ENCODE results near the gene NELL1.
A peak's percentile ranks its signal among the peaks of the same experiment; 100 is the strongest.

NELL1 gene

DNA sequence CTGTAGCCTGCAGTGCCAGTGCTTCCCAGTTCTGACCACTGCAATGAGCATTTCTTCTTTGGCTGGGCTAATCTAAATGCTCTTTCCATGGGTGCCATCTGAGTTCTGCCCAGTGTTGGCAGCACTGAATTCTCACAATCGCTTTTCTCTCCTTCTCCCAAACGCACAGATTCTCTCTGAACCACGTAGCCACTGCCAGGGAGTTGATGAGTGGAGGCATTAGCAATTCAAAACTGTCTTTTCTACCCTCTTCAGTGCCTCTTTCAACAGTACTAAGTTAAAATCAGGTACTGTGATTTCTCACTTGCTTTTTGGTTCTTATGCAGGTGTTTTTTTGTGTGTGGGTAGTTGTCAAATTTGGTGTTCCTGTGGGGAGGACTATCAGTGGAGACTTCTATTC is 778.5 kb downstream of the NELL1 start:
- DNase-seq = no peak

DNA sequence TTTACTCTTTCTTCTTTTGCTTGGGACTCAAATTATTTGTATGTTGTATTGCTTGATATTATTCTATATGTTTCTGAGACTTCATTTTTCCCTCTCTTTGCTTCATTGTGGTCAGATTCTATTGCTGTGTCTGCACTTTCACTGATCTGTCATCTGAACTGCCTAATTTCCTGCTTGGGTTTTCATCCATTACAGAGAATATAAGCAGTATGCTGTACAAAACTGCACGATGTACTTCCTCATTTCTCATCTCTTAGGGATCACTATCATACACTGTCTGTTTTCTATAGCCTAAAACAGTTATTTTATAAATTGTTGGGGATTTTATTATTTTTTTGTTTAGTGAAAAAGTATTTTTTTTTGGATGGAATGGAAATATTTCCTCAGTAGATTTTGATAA is 786.8 kb downstream of the NELL1 start:
- no peak for DNase-seq

DNA sequence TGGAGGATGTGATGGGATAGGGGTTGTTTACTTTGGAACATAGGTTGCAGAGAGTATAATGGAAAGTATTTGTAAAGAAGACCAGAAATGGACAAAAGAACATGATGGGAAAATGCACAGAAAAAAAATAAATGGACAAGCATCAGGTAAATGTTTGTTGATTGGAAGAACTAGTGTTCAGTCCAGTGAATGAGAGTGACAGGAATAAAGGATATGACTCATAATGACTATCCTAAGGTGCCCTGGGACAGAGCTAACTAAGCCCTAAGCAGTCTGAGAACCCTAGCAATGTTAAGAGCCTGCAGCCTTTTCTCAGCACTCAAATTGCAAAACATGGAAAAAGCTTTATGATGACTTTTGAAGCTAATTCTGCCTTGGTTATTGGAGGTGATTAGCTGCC is 790.7 kb downstream of the NELL1 start:
- DNase-seq = no peak

DNA sequence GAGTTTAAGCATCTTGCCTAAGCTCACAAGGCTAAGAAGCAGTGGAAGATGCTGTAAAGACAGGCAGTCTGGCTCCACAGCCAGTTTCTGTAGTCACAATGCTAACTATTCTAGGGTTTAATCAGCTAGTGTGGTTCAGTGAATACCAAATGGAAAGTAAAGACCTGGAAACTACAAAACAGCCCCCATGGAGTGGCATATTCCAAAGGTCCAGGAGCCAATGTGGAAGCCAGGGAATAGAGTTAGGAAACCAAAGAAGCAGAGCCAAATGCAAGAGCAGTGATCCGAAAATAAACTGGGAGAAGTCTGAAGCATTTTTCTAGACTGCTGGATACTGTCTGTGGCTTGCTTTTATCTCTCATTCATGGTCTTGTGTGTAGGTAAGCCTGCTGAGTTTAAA is 792.3 kb downstream of the NELL1 start:
- DNase-seq = no peak

DNA sequence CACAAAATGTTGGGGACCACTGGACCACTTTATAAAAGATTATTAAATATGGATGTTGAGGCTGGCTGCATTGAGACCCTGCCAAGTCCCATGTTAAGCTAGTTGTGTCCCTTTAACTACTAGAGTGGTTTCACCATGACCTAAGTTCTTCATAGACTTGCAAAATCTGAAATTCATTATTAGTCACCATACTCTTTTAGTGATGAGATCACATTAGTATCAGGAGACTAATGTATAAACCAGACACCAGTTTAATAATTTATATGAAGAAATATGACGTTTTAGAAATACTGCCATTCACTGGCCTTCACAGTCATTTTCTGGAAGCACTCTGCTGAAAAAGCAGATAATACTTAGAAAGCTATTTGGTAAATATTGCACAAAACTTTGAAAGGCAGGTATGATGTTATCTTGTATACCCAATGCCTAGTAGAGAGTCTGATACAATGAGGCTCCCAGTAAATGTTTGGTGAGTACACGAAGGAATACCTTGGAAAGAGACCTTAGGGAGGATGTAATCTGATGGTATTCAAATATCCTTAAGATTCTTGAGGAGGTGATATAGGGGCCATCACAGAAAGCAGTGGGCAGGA is 795.3 kb downstream of the NELL1 start:
- no peak for DNase-seq

DNA sequence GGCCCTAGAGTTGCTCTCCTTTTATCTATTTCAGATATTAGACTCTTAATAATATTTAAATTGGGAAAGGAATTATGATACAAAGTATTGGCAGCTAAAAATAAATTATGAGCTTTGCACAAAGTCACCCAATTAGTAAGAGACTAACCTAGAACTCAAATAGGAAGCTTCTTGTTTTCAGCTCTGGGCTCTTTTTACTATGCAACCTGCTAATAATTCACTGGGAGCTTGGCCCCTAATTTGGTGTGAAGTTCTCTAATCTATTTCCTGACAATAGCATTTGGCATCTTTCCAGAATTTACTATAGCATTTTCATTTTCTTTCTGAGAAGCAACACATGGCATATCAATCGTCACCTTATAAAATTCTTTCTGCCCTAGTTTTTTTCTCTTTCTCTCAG is 795.8 kb downstream of the NELL1 start:
- no peak for DNase-seq

DNA sequence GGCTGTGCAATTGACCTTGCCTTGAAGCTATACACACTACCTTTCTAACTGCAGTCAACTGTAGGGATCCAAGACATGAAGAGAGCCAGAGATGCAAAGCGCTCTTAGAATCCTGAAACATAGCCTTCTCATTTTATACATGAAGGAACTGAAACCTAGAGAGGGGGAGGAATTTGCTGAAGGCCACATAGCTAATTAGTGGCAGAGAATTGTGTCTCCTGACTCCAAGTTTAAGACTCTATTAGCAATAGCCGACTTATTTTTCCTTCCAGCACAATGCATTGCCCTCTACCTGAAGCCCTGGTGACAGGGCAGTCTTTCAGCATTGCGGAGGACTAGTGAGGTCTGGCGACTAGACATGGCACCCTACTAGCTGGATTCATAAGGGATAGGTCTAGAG is 796.5 kb downstream of the NELL1 start:
- no peak for DNase-seq

DNA sequence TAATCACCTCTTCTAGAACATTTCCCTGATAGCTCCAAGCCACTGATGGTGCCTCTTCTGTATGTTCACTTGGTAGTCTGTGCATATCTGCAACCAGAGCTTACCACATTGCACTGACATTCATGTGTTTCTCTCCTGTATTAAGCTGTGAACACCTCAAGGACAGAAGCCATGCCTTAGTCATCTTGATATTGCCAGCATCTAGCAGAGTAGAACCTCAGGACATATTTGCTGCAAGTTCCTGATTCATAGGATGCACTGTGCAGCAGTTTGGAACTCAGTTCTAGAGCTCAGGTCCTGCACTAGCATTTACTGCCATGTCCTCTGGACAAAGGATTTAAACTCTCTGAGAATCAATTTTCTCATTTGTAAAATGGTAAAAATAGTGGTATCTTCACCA is 801.1 kb downstream of the NELL1 start:
- no peak for DNase-seq

DNA sequence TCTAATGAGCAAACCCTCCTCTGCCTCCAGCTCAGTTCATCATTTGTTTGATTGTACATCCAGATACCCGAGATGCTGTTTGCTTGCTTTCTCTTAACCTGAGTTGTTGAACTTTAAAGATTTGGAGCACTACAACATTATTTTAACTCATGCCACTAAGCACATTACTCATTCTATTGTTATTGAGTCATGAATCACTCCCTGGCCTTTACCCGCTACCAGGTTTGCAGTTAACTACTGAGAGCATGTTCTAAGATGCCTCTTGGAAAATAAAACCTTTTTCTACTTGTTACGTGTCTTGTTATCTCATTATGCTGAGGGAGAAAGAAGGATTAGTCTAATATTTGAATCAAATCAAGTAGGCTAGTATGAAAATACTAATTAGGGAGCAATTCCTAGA is 802.9 kb downstream of the NELL1 start:
- DNase-seq = no peak

DNA sequence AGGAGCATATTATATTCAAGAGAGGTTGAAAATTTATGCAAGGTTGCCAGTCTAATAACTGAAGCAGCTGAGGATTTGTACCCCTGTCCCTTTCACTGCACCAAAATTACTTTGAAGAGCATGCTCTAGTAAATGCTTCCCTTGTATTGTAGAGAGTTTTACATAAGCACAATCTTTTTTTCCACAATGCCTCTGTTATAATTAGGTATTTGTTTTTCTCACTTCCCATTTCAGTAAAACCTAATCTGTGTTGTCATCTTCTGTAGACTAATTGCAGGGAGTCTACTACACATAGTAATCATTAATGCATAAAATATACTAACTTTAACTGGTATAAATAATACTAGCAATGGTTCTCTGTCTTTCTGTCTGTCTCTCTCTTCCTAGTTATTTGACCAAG is 805.1 kb downstream of the NELL1 start:
- DNase-seq = no peak

DNA sequence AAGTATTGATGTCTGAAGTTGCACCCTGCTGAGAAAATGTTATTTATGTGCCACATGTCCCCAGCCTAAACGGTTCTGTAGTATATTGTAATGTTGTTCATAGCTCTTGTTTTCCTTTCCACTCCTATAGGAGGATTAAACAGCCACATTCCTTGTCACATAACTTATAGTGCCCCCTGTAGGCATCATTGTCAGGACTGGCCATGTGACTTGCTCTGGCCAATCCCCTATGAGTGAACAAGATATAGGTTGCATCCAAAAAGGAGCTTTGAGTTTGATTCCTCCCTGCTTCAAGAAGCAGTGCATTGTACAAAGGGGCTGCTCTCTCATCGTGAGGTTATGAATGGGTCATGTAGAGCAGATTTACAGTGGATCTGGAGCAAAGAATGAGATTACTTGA is 805.9 kb downstream of the NELL1 start:
- DNase-seq = no peak

DNA sequence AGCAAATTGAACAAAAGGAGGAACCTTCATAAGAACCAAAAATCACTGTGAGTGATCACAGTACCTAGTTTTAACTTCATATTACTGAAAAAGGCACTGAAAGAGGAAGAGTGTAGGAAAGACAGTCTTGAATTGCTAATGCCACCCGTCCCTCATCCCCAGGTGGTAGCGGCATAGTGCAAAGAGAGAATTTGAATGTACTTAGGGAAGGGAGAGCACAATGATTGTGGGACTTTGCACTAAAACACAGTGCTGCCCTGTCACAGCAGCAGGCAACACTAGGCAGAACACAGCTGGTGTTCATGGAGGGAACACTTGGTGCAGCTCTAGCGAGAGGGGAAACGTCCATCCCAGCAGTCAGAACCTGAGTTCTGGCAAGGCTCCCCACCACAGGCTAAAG is 807.2 kb downstream of the NELL1 start:
- DNase-seq = no peak

DNA sequence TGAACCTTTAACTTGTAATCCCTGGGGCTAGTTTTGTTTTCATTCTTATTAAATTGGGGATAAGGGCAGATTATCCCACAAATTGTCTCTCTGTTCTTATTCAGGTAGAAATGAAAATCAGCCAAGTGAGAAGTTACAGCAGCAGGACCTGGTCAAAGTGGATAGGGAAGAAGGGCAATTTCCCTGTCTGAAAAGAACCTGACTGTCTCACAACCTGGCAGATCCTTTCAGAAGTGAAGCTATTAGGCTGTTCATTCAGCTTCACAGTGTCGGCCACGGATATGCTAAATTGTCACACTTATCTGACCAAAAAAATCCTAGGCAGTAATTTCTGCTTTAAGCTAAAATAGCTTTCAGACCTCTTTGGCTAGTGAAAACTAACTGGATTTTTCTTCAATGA is 810.9 kb downstream of the NELL1 start:
- DNase-seq = no peak

DNA sequence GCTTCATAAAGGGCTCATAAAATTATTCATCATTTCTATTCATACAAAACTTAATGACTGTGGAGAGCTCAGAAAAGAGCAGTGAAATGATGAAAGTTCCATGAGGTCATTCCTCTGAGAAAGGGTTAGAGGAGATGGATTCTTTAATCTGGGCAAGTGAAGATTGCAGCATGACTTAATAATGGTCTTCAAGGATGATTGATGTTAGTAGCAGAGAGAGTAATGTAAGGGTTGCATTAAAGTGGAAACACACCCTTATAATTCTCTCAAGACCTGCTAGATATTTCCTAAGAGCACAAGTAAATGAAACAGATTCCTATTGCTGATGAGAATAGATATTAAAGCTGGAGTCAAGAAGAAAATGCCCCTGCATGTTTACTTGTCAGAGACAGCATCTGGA is 811.9 kb downstream of the NELL1 start:
- DNase-seq = no peak

DNA sequence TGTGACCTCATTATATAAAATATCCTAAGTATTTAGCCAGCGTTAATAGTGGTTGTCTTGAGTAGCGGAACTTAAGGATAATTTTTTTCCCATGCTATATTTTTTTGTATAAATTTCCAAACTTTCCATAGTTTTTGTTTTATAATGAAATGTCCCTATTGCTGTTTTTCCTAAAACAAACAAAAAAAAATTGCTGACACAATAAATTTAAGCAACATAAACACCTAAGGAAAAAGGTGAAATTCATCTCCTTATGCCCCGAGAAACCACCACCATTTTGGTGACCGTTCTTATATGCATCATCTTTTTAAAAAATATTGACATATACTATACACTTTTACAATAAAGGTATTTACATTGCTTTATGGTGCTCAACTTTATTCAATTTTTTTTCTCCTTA is 814.7 kb downstream of the NELL1 start:
- DNase-seq = no peak

DNA sequence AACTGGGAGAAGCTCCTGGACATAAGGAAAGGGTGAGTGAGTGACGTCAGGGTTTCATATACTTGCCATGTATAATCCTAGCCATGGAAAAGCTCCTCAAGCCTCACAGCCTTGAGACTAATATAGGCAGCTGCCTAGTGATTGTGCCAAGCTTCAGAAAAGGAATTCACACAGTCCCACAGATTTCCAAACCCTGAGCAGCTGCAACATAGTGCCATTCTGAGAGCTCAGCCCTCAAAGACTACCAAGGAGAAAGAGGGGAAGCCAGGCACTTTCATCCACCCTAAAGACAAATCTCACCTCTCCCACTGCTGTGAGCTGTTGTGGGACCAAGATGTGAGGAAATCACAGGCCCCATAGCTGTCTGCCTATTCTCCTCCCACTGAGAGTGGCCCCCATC is 815.6 kb downstream of the NELL1 start:
- DNase-seq = no peak

DNA sequence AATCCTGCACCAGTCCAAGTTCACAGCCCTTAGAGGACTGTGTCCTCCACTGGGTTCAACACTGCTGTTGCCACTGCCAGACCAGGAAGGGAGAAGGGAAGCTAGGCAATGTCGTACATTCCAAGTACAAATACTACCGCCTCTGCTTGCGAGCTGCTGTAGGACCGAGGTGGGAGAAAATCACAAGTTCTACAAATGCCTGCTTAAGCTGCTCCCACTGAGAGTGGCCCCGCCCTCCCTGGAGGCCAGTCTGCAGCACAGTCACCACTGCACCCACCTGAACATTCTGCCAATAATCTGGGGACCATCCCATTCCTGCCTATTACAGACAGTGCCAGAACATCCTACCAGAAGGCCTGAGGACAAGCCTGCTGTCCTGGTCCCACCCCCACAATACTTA is 816.0 kb downstream of the NELL1 start:
- DNase-seq = no peak

DNA sequence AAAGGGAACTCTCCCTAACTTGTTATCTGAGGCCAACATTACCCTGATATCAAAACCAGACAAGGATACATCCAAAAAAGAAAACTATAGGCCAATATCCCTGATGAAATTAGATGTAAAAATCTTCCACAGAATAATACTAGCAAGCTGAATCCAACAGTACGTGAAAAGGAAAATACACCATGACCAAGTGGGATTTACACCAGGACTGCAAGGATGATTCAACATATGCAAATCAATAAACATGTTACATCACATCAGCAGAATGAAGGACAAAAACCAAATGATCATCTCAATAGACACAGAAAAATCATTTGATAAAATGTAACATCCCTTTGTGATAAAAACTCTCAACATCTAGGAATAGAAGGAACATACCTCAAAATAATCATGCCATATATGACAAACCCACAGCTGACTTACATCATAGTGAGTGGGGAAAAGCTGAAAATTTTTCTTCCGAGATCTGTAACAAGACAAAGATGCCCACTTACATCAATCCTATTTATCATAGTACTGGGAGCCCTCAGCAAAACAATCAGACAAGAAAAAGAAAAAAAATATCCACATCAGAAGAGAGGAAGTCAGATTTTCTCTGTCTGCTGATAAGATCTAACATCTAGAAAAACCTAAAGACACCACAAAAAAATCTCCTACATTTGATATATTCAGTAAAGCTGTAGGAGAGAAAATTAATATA is 820.2 kb downstream of the NELL1 start:
- DNase-seq = no peak

DNA sequence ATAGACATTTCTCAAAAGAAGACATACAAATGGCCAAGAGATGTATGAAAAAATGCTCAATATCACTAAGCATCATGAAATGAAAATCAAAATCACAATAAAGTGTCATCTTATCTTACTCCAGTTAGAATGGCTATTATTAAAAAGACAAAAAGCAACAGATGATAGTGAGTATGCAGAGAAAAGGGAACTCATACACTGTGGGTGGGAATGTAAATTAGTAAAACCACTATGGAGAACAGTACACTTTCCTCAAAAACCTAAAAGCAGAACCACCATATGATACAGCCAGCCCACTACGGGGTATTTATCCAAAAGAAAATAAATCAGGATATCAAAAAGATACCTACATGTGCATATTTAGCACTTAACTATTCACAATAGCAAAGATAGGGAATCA is 823.5 kb downstream of the NELL1 start:
- no peak for DNase-seq

DNA sequence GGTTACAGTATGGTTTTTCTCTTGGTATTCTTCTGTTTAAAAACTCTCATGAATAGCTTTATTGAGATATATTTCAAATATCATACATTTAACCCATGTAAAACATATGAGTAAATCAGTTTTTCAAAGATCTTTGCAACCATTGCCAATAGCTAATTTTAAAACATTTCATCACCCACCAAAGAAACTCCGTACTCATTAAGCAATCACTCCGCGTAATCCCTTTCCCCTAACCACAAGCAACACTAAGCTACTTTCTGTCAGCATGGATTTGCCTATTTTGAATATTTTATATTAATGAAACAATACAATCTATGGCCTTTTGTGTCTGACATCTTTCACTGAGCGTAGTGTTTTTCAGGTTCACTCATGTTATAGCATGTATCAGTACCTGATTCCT is 825.6 kb downstream of the NELL1 start:
- no peak for DNase-seq

DNA sequence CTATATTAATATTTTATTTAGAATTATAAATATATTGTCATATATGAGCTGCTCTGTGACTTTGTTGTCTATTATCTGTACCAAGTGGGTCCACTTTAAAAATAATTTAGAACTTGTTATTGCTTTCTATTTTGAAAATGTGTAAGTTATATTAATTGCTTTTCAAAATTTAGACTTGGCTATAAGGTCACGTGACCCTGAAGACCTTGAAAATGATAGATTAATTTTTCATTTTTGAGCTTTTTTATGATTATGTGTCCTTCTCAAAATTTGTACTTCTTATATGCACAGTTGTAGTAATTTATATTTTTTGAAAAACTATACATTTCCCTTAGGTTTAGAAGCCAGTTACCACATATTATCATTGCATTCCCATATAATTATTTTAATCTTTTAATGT is 826.5 kb downstream of the NELL1 start:
- no peak for DNase-seq

DNA sequence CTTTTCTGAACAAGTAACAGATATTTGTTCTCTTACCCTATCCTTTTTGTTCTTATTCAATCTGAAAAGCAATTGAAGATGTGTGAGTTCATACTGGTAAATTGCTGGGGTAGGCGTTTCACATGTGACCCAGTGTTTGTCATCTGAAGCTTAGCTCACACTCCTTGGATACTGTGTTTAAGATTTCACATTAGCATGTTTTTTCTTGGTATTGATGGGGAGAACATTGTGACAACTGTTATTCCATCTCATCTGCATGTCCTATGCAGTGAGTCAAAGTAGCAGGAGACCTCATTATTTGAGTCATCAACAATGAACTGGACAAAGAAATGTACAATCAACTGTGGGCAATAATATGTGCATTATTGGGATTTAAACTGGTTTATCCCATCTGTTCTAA is 831.9 kb downstream of the NELL1 start:
- DNase-seq = no peak

DNA sequence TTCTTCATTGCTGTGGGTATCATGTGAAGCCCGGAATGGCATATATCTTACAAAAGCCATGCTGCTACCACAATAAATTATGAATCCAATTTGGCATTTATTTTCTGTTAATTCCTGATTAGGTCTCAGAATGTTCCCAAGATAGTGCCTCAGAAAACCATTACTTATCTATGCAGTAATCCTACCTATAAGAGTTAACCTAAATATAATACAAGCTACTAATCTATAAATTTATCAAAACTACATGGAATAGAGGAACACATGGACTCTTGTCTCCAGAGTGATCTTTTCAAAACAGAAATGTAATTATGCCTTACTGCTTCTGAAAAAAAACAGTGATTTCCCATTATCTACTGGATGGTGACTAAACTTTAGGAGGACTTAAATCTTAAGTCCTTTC is 835.7 kb downstream of the NELL1 start:
- no peak for DNase-seq

DNA sequence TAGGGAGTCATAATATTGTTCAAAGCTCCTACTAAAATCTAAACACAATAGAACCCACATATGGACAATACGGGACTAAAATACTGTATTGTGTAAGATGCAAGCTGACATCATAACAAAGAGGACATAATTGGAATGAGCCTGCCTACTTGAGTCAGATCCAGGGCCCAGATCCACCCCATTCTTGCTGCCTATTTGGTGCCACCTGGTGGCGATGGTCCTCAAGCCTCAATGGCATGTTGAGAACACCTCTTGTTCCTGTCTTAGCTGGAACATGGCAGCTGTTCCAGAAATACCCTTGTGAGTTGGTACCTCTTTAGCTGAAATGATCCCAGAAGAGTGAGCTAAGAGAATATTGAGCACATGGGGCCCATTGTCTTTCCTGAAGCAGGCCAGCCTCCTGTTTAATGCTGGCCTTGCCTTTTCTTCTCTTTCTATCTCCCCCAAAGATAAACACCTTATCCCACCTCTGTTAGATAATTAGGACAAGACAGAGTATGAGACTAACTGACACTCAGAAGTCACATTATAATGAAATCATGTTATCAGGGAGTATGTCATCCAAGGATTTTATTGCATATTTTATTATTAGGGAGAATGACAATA is 842.6 kb downstream of the NELL1 start:
- DNase-seq = peak; percentile 63

DNA sequence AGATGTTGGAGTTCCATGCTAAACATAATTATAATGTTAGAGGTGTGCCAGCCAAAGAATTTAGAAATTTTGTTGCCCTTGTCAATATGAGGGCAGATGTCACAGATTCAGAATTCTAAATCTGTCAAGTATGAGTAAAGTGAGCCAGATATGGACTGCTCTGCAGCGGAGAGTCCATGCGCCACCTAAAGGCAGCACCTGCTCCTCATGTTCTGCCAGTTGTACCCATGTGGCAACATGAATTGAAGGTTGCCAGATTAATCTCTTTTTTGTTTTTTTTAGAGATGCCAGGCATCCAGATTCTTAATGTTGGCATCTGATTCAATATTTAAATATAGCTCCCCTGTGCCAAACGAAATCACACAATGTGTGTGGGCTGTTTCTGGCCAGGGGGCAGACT is 844.9 kb downstream of the NELL1 start:
- no peak for DNase-seq
